Measurements from ENCODE around the gene MCF2. TPM values are rescaled to one million over a fixed set of nuclear protein-coding genes. Genes with fewer than 3 reads are reported as not detected.
A peak's percentile ranks its signal among the peaks of the same experiment; 100 is the strongest.

Gene MCF2
- total RNA-seq, 1 experiment from 2014 or later = not detected

DNA sequence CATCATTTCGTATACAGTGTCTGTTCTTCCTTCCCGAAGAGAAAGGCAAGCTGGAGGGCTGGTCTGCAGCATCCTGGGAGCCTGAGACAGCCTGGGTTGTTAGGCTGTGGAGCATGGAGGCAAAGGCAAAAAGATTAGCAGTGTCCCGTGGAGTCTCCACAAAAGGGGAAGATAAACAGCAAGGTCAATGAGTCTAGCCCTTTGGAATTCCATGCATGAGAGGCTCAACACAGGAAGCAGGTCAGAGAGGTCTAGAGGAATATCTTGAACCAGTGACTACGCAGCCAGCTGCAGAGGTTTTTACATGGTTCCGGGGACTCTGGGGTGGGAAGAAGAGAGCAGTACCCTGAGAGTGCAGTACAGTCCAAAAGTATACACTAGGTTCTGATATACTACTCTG, 12.2 kb upstream of the MCF2 start:
- no TSS peak for BruUV-seq (replicated peaks)
- no peak for TF ChIP-seq EZH2 (IDR thresholded peaks at IDR 0.05; ENCODE audit: low read depth)
- TF ChIP-seq, protein P1, sequence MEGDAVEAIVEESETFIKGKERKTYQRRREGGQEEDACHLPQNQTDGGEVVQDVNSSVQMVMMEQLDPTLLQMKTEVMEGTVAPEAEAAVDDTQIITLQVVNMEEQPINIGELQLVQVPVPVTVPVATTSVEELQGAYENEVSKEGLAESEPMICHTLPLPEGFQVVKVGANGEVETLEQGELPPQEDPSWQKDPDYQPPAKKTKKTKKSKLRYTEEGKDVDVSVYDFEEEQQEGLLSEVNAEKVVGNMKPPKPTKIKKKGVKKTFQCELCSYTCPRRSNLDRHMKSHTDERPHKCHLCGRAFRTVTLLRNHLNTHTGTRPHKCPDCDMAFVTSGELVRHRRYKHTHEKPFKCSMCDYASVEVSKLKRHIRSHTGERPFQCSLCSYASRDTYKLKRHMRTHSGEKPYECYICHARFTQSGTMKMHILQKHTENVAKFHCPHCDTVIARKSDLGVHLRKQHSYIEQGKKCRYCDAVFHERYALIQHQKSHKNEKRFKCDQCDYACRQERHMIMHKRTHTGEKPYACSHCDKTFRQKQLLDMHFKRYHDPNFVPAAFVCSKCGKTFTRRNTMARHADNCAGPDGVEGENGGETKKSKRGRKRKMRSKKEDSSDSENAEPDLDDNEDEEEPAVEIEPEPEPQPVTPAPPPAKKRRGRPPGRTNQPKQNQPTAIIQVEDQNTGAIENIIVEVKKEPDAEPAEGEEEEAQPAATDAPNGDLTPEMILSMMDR (conservative IDR thresholded peaks at IDR 0.05) = no peak
- H3K4me3 ChIP-seq = no peak overlapping the region
- H3K4me2 ChIP-seq = no peak overlapping the region
- ChIA-PET CTCF (interaction anchor here (0.7 kb wide), 1 partner anchor 10 kb away, joined by 13 read pairs; no protein-coding TSS in a partner anchor), POLR2A (ENCODE audit: unreplicated experiment) (no interaction called here)
- H3K27me3 ChIP-seq (ENCODE audit: insufficient read depth, low read depth) = no peaks in the 10 kb centered on the region
- no peaks in the 10 kb centered on the region for H3K4me1 ChIP-seq (replicated peaks; ENCODE audit: insufficient read depth)
- H3F3A ChIP-seq (ENCODE audit: insufficient read depth, low read depth) = no peaks in the 10 kb centered on the region
- intact Hi-C loops (cut with micrococcal nuclease; ENCODE audit: unreplicated experiment) = no loop called here
- H3K79me2 ChIP-seq (ENCODE audit: low read depth) = no peaks in the 10 kb centered on the region
- no peaks in the 10 kb centered on the region for H4K20me1 ChIP-seq (ENCODE audit: insufficient read depth)
- DNase-seq = peak in 1 of 2 experiments; percentile 7
- no peak overlapping the region for H2AFZ ChIP-seq
- H3K36me3 ChIP-seq (ENCODE audit: low read depth) = no peaks in the 10 kb centered on the region
- H3K27ac ChIP-seq = no peak overlapping the region
- H3K9me2 ChIP-seq (ENCODE audit: insufficient read depth) = no peaks in the 10 kb centered on the region
- no peaks in the 10 kb centered on the region for H3K9me3 ChIP-seq (ENCODE audit: insufficient read depth, low read depth)

DNA sequence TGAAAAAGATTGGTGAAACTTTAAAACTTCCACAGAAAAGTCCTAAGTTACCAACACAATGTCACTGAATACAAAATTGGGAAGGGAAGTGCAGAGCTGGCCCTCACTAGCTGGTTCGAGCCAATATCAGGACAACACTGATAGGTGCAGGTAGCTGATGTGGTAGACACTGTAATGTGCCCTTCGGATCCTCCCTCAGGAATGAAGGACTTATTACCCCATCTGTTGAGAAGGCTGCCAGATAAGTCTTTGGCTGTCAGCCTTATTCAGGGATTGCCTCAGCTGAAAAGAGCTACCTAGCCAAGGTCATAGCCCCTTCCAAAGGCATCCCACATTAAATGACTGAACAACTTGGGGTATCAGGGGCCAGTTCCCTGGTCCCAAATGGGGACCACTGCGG, 5.3 kb downstream of the MCF2 start:
- H3K27ac ChIP-seq = no peak overlapping the region
- H3K4me1 ChIP-seq (replicated peaks; ENCODE audit: insufficient read depth) = no peaks in the 10 kb centered on the region
- TF ChIP-seq, protein P1 (conservative IDR thresholded peaks at IDR 0.05) = no peak
- TF ChIP-seq EZH2 (IDR thresholded peaks at IDR 0.05; ENCODE audit: low read depth) = no peak
- H3K36me3 ChIP-seq (ENCODE audit: low read depth) = no peaks in the 10 kb centered on the region
- no peaks in the 10 kb centered on the region for H3K9me2 ChIP-seq (ENCODE audit: insufficient read depth)
- no peaks in the 10 kb centered on the region for H3K9me3 ChIP-seq (ENCODE audit: insufficient read depth, low read depth)
- ChIA-PET POLR2A (ENCODE audit: unreplicated experiment) (no interaction called here), CTCF (no interaction called here)
- H2AFZ ChIP-seq = no peak overlapping the region
- BruUV-seq (replicated peaks) = no TSS peak
- no peak overlapping the region for H3K4me2 ChIP-seq
- intact Hi-C loops (cut with micrococcal nuclease; ENCODE audit: unreplicated experiment) = no loop called here
- H3K4me3 ChIP-seq = no peak overlapping the region
- H3K79me2 ChIP-seq (ENCODE audit: low read depth) = no peaks in the 10 kb centered on the region
- H4K20me1 ChIP-seq (ENCODE audit: insufficient read depth) = no peaks in the 10 kb centered on the region
- H3F3A ChIP-seq (ENCODE audit: insufficient read depth, low read depth) = no peaks in the 10 kb centered on the region
- no peaks in the 10 kb centered on the region for H3K27me3 ChIP-seq (ENCODE audit: insufficient read depth, low read depth)
- DNase-seq = no peak

DNA sequence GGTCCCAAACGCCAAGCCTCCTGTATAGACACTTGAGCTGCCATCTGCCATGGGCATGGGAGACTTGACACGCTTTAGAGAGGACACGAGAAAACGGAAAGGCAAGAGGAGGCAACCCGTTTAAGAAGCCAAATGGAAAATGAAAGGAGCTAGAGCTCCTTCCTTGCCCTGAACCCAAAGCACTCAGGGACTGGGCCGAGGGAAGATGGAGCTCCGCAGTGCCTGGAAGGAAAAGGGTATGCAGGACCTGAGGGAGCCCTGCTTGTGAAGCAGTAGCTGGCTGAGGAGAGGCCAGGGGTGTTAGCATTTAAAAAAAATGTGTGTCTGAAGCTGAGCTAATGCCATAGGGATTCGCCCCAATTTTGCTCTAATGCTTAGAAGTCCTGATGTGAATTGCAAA, 15.1 kb downstream of the MCF2 start:
- Histone ChIP-seq H3K4me2 (no peak overlapping the region), H2AFZ (no peak overlapping the region), H3F3A (ENCODE audit: insufficient read depth, low read depth) (no peaks in the 10 kb centered on the region), H3K27ac (no peak overlapping the region), H3K36me3 (ENCODE audit: low read depth) (no peaks in the 10 kb centered on the region), H4K20me1 (ENCODE audit: insufficient read depth) (no peaks in the 10 kb centered on the region), H3K9me2 (ENCODE audit: insufficient read depth) (no peaks in the 10 kb centered on the region), H3K4me1 (replicated peaks; ENCODE audit: insufficient read depth) (no peaks in the 10 kb centered on the region), H3K79me2 (ENCODE audit: low read depth) (no peaks in the 10 kb centered on the region), H3K27me3 (ENCODE audit: insufficient read depth, low read depth) (peaks cover 11% of the 10 kb centered on the region; the same call in 1 of the 2 replicates), H3K4me3 (no peak overlapping the region), H3K9me3 (ENCODE audit: insufficient read depth, low read depth) (no peaks in the 10 kb centered on the region)
- ChIA-PET CTCF (interaction anchor here (0.6 kb wide), 1 partner anchor 183 kb away, joined by 4 read pairs; no protein-coding TSS in a partner anchor), POLR2A (ENCODE audit: unreplicated experiment) (no interaction called here)
- intact Hi-C loops (cut with micrococcal nuclease; ENCODE audit: unreplicated experiment) = no loop called here
- no TSS peak for BruUV-seq (replicated peaks)
- TF ChIP-seq EZH2 (IDR thresholded peaks at IDR 0.05; ENCODE audit: low read depth) = no peak
- TF ChIP-seq, protein P1 (conservative IDR thresholded peaks at IDR 0.05) = no peak
- DNase-seq = no peak
